HepG2 (cell line): ENCODE data around the gene ARMH2.

Experiments
- HES4 ChIP-seq: sonication (generic); formaldehyde crosslinking; IDR thresholded peaks from 2 replicates; pipeline ENCODE4 v1.9.0; 2021; ENCODE audit warnings: mild to moderate bottlenecking, missing genetic modification reagents, borderline replicate concordance
- SAFB2 ChIP-seq: sonication (generic); formaldehyde crosslinking; IDR thresholded peaks from 2 replicates; pipeline ENCODE4 v1.5.1; 2020; ENCODE audit warnings: missing genetic modification reagents, low read depth, mild to moderate bottlenecking, borderline replicate concordance
- TF ChIP-seq, protein P1 (sequence below), 2 experiments: sonication (generic) in 1 of 2; formaldehyde crosslinking in 1 of 2; IDR thresholded peaks; 2 replicates each; pipeline versions ENCODE4 v1.4.0 to v1.6.1; 2018 to 2020; ENCODE audit warnings: missing genetic modification reagents in 2 of 2, borderline replicate concordance in 1 of 2, low read depth in 1 of 2, mild to moderate bottlenecking in 1 of 2, missing biosample characterization in 1 of 2

GRCh38 chr6:24838081-24838480 is 39.4 kb upstream of the ARMH2 start:
- TF ChIP-seq HES4 (CRISPR knock-in tag) (no peak), SAFB2 (CRISPR knock-in tag) (no peak)
- TF ChIP-seq, protein P1, sequence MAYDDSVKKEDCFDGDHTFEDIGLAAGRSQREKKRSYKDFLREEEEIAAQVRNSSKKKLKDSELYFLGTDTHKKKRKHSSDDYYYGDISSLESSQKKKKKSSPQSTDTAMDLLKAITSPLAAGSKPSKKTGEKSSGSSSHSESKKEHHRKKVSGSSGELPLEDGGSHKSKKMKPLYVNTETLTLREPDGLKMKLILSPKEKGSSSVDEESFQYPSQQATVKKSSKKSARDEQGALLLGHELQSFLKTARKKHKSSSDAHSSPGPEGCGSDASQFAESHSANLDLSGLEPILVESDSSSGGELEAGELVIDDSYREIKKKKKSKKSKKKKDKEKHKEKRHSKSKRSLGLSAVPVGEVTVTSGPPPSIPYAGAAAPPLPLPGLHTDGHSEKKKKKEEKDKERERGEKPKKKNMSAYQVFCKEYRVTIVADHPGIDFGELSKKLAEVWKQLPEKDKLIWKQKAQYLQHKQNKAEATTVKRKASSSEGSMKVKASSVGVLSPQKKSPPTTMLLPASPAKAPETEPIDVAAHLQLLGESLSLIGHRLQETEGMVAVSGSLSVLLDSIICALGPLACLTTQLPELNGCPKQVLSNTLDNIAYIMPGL (CRISPR knock-in tag; IDR thresholded peaks at IDR 0.05; ENCODE audit: borderline replicate concordance in 1 of 2, low read depth in 1 of 2): no peak
